Lower leg skin (tissue), 3 donors: ENCODE results near the gene EBLN1.

Experiments used
- POLR2A ChIP-seq, 2 donors: fragments of 450-650 bp; IDR thresholded peaks; one replicate each; pipeline ENCODE4 v1.6.1; 2016 to 2017; ENCODE audit warnings: antibody characterized with exemption in 2 of 2, mild to moderate bottlenecking in 1 of 2, moderate library complexity in 1 of 2
- TF ChIP-seq, protein P1 (sequence below), 3 donors: fragments of 450-650 bp; IDR thresholded peaks; one replicate each; pipeline ENCODE4 v1.5.1; 2016; ENCODE audit warnings: antibody characterized with exemption in 3 of 3, mild to moderate bottlenecking in 3 of 3, moderate library complexity in 2 of 3

DNA sequence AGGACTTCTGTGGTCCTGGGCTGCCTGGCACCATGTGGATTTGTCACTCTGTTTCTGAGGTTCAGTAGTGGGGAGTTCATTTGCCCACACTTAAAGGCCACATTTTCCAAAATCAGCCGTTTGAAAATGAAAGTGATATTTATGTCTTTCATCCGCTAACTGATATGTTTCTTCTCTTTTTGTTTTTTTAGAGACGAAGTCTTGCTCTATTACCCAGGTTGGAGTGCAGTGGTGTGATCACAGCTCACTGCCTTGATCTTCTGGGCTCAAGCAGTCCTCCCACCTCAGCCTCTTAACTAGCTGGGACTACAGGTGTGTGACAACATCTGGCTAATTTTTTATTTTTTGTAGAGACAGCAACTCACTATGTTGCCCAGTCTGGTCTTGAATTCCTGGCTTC lies 58.6 kb downstream of the EBLN1 start:
- TF ChIP-seq, protein P1, sequence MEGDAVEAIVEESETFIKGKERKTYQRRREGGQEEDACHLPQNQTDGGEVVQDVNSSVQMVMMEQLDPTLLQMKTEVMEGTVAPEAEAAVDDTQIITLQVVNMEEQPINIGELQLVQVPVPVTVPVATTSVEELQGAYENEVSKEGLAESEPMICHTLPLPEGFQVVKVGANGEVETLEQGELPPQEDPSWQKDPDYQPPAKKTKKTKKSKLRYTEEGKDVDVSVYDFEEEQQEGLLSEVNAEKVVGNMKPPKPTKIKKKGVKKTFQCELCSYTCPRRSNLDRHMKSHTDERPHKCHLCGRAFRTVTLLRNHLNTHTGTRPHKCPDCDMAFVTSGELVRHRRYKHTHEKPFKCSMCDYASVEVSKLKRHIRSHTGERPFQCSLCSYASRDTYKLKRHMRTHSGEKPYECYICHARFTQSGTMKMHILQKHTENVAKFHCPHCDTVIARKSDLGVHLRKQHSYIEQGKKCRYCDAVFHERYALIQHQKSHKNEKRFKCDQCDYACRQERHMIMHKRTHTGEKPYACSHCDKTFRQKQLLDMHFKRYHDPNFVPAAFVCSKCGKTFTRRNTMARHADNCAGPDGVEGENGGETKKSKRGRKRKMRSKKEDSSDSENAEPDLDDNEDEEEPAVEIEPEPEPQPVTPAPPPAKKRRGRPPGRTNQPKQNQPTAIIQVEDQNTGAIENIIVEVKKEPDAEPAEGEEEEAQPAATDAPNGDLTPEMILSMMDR (IDR thresholded peaks at IDR 0.05) = no peak
- no peak for TF ChIP-seq POLR2A (IDR thresholded peaks at IDR 0.05)
